NCI-H2107 (cell line): ENCODE measurements around the gene ADGRD2.

Experiments
- DNase-seq: peaks from one replicate; lab custom pipeline; 2025; lab: John Stamatoyannopoulos, UW

Gene ADGRD2

DNA sequence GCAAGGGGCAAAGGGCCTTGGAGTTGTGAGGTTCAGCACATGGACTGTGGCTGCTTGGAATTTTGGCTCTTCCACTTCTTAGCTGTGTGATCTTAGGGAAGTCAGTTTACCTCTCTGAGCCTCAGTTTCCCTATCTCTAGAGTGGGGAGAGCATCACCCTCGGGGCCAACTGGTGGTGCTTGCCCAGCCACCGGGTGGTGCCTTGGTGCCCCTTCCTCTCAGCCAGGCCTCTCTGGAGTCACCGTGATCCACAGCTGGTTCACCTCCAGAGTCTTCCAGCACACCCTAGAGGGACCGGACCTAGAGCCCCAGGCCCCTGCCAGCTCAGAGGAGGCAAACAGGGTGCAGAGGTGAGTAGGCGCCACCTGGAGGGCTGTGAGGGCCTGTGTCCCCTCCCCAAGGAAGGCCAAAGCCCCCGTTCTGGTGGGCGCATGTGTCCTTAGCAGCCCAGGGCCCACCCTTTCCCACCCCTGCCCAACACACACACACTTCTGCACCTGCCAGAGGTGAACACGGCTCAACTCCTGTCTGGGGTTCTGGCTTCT, 7.7 kb downstream of the ADGRD2 start:
- no peak for DNase-seq

- DNase-seq = no peak
Observed at GRCh38 chr9:124458441-124458840, 8.2 kb downstream of the ADGRD2 start.

DNA sequence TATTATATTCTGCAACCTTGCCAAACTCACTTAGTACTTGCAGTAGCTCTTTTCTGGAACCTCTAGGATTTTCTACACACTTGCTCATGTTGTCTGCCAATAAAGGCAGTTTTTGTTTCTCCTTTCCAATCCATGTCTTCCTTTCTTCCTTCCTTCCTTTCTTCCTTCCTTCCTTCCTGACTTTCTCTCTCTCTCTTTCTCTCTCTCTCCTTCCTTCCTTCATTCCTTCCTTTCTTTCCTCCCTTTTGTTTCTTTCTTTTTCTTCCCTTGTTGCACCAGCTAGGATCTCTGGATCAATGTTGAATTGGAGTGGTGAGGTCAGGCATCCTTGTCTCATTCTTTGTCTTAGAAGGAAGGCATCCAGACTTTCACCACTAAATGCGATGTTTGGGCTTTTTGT, 12.5 kb downstream of the ADGRD2 start:
- no peak for DNase-seq

DNA sequence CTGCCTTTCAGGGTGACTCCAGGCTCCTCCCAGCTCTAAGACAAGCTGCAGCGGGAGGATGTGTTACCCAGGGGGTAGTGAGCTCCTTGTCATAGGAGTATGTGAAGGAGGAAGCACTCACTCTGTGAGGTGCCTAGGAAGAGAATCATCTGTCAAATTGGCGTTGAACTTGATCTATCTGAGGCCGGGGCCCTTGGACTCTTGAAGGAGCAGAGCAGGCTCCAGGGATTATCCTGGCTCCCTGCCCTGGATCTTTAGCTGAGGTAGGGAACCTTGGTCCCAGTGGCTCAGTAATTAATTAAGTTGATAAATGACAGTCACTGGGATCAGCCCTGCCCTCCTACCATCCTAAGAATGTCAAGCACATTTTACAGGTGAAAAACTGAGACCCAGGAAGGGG, 15.5 kb downstream of the ADGRD2 start:
- no peak for DNase-seq

GRCh38 chr9:124467410-124468060, 17.3 kb downstream of the ADGRD2 start:
- DNase-seq = no peak

DNA sequence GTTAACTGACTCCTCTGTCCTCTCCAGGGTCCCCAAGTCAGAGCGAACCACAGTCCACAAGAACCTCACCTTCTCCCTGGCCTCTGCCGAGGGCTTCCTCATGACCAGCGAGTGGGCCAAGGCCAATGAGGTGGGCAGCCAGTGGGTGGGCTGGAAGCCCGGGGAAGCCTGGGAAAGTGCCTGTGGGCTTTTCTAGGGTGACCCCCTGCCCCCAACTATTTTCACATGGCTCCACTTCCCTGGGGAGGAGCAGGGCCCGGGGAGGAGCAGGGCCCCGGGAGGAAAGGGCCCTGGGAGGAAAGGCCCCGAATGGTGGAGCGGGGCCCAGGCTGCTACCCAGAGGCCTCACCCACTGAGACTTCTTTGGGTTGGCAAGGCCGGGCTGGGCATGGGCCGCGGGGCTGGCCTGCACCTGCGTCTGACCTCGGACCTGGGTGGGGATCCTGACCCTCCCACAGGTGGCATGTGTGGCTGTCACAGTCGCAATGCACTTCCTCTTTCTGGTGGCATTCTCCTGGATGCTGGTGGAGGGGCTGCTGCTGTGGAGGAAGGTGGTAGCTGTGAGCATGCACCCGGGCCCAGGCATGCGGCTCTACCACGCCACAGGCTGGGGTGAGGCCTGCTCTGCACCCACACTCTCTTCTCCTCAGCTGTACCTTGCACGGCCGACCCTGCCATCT, 17.9 kb downstream of the ADGRD2 start:
- DNase-seq = no peak

DNA sequence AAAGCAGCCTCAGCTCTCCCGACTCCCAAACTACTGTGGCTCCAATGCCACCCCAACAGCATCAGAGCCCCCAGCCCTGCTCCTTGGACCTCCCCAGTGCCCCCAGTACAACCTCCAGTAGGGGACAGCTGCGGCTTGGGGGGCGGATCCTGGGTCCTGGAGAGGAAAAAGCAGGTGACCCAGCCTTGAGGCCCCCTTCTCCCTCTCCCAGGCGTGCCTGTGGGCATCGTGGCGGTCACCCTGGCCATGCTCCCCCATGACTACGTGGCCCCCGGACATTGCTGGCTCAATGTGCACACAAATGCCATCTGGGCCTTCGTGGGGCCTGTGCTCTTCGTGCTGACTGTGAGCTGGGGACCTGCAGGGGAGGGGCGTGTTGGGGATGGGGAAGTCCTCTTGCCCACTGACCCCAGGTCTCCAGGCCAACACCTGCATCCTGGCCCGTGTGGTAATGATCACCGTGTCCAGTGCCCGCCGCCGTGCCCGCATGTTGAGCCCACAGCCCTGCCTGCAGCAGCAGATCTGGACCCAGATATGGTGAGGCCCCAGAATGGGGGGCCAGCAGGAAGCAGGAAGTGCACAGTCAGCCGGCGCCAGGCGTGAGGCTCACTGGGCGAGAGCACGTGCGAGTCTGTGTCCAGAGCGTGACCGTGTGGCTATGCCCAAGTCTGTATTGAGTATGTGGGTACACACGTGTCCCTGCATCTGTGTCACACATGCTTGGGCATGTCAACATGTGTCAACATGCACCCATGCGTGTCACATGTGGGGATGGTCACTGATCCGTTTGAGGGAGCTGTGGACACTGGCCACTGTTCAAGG, 19.0 kb downstream of the ADGRD2 start:
- no peak for DNase-seq

DNA sequence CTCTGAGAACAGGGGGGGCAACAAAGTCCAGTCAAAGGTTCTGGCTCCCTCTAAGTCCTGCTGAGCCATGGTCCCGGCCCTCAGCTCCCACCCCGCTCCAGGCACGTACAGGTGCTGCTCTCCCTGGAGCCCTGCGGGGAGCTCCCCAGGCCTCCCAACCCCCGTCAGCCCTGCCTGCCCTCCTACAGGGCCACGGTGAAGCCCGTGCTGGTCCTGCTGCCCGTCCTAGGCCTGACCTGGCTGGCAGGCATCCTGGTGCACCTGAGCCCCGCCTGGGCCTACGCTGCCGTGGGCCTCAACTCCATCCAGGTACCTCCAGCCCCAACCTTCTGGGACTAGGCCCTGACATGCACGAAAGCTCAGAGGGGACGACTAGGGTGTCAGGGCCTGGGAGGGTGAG, 20.1 kb downstream of the ADGRD2 start:
- no peak for DNase-seq

- DNase-seq = no peak
Observed at GRCh38 chr9:124470726-124471125, 20.5 kb downstream of the ADGRD2 start.

DNA sequence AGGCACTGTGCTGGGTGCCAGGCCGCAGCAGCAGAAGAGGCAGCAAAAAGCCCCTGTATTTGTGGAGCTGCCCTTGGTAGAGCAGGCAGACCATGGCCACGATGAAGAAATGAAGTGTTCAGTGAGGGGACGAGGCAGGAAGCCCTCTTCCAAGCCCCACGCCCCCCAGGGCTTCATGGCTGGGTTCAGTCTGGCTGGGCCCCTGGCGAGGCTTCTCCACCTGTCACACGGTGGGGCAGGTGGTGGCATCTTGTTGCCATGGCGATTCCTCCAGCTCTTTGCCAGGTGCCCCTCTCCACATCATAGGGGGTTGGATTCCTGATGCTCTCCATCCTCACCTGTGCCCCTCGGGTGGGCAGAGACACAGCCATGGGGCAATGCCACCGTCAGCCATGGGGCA, 21.5 kb downstream of the ADGRD2 start:
- DNase-seq = no peak

- DNase-seq = no peak
Observed at GRCh38 chr9:124472770-124473169, 22.5 kb downstream of the ADGRD2 start.

GRCh38 chr9:124473310-124473709, 23.1 kb downstream of the ADGRD2 start:
- no peak for DNase-seq

DNA sequence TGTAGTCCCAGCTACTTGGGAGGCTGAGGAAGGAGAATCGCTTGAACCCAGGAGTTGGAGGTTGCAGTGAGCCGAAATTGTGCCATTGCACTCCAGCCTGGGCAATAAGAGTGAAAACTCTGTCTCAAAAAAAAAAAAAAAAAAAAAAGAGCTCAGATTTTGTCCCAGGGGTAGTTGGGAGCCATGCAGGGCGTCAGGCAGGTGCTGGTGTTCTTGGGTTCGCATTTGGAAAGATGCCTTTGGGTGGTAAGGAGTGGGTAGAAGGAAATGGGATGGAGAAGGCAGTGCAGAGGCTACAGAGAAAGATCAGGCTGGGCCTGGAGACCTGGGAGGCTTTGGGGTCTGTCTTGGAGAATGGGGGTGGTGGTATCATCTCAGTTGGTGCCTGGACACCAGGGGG, 23.9 kb downstream of the ADGRD2 start:
- DNase-seq = no peak

- DNase-seq = no peak
Observed at GRCh38 chr9:124475158-124475867, 25.1 kb downstream of the ADGRD2 start.

DNA sequence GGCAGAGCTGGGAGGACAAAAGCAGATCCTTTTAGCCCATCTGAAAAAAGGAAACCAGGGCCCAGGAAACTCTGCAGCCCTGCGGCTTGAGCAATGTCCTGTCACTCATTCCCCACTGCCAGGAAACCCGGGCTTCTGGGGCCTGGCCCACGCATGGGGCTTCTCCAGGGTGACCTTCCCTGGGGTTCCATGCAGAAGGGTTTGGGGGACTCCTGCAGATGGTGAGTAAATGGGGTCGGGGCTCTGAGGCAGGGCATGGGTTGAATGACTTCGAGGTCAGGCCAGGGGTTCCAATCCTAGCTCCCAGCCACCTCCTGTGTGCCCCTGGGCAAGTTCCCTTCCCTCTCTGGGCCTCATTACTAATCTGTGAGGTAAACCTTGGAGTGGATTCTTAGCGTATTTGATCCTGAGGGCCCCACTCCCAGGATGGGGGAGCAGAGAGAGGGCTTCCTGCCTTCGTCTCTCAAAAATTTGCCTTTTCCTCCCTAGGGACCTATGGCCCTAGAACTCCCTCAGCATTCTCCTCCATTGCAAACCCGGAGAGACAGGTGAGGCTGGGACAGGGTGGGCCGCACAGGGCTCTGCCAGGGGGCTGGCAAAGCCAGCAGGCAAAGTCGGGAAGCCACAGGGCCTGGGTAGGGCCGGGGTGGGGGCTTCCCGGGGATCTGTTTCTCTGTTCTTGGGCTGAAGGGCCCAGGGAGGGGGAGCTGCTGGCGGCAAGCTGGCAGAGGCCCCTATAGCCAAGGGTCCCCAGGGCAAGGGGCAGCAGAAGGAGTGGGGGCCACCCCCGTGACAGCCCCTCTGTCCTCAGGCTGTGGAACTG, 25.8 kb downstream of the ADGRD2 start:
- no peak for DNase-seq

DNA sequence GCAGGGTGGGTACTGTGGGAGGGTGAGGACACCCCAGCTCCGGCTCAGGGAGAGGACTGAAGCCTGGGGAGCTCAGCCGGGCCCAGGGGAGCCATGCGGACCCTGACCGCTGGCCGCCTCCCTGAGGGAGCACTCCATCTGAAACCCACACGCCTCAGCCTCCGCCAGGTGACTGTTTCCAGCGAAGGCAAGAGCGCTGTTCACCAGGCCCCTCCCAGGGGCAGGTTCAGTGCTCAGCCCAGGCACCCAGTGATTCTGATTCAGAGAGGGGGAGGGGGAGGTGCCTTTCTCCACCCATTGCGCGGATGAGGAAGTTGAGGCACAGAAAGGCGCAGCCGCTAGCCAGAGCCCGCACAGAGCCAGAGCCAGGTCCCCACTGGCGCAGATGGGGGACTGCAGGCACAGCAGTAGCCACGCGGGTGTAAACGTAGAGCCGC, 27.0 kb downstream of the ADGRD2 start:
- DNase-seq = no peak

- DNase-seq = peak; percentile 38
Observed at GRCh38 chr9:124477648-124478285, 27.5 kb downstream of the ADGRD2 start.

GRCh38 chr9:124478354-124478753, 28.1 kb downstream of the ADGRD2 start:
- DNase-seq = no peak

DNA sequence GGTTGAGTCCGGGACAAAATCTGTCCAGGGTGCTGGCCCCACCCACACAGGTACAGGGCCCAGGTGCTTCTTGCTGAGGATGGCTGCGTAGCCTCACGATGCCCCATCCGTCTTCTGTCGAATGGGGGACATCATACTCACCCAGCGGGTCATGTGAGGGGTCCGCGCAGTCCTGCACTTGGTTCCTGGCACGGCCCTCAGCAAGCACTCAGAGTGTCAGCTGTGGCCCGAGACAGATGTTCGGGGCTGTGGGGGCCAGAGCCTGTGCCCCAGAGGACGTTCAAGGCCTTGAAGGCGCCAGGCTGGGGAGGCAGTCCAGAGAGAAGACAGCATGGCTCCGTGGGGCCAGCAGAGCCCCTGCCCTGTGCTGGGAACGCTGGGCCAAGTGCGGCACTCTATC, 29.1 kb downstream of the ADGRD2 start:
- no peak for DNase-seq

DNA sequence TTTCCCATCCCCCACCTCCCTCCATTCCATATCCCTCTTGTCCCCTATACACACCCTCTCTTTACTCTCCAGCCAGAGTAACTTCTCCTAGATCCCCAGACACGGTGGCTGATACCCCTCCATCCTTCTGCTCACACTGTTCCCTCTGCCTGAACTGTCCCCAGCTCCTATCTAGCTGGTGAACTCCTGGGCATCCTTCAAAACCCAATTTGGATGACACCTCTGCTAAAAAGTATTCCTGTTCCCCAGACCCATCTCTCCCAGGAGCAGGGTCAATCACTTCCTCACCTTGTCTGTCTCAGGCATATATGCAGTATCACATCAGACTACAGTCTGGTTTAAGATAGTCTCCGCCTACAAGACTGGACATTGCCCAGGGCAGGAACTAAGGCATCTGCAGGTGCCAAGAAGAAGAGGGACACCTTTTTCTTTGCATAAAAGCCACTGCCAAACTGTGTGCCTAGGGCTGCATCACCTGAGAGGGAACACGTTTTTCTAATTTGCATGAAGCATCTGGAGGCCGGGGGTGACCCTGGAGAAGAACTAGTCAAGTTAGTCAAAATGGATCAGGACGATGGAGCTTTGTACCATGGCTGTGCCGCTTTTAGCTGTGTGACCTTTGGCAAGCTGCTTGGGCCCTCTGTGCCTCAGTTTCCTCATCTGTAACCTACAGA, 29.8 kb downstream of the ADGRD2 start:
- no peak for DNase-seq
